ENCODE measurements around the gene NFYC.

DNA sequence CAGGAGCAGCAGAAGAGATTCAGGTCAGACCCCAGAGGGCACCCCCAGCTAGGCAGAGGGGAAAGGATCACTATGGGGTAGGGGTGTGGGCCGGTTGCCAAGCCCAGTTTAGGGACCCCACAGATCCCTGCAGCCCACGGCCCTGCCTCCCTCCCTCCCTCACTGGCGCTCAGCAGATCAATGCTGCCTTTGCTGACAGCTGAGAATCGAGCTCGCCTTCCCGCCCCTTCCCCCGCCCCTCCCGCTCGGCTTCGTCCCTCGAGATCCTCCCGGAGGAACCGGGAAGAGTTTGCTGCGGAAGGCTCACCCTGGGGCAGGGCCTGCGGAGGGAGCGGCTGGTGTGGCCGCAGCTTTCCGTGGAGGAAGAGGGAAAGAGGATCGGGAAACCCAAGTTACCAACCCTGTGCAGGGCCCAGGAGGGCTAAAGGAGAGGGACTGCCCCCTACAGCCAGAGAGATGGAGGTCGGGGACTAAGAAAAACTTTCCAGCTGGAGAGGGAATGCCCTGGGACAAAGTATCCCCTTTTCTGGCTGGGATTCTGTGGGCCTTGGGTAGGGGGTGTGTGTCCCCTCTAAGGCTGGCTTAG, 91.0 kb downstream of the NFYC start:
- TF ChIP-seq EZH2 (IDR thresholded peaks at IDR 0.05; ENCODE audit: insufficient read depth, poor library complexity, severe bottlenecking) (no peak), EZH2phosphoT487 (IDR thresholded peaks at IDR 0.05; ENCODE audit: insufficient read depth, low read depth) (no peak)
